HG02884 (cell line): ENCODE data around the gene ADGRL3.

Experiments used
- ATAC-seq: cut with Tn5 transposase; IDR thresholded peaks from one replicate; pipeline ENCODE4 v1.9.1; 2021; ENCODE audit warnings: mild to moderate bottlenecking, moderate library complexity; ENCODE audit not compliant: unreplicated experiment

Gene ADGRL3

GRCh38 chr4:61200187-61200915 is at the start of gene ADGRL3:
ADGRL3 (plus strand) TSS chr4:61200326.
- ATAC-seq: no peak

- ATAC-seq: no peak
These were observed 47.7 kb upstream of the ADGRL3 start for GRCh38 chr4:61152433-61152832.

- ATAC-seq: no peak
These were observed 39.6 kb upstream of the ADGRL3 start for GRCh38 chr4:61160478-61160877.

- no peak for ATAC-seq
These were observed 38.0 kb upstream of the ADGRL3 start for GRCh38 chr4:61162116-61162515.

- no peak for ATAC-seq
These were observed 26.3 kb upstream of the ADGRL3 start for GRCh38 chr4:61173799-61174198.

- no peak for ATAC-seq
These were observed 24.6 kb upstream of the ADGRL3 start for GRCh38 chr4:61175495-61175894.

- ATAC-seq: no peak
These were observed 22.8 kb upstream of the ADGRL3 start for GRCh38 chr4:61177367-61177766.

- ATAC-seq: no peak
These were observed 19.7 kb upstream of the ADGRL3 start for GRCh38 chr4:61180405-61180804.

- ATAC-seq: no peak
These were observed 17.2 kb upstream of the ADGRL3 start for GRCh38 chr4:61182915-61183314.

- ATAC-seq: no peak
These were observed 14.8 kb upstream of the ADGRL3 start for GRCh38 chr4:61185288-61185687.

- ATAC-seq: no peak
These were observed 7.7 kb upstream of the ADGRL3 start for GRCh38 chr4:61192392-61192791.

- no peak for ATAC-seq
These were observed 6.3 kb upstream of the ADGRL3 start for GRCh38 chr4:61193863-61194262.

- no peak for ATAC-seq
These were observed 5.6 kb upstream of the ADGRL3 start for GRCh38 chr4:61194571-61194970.

- ATAC-seq: no peak
These were observed 5.0 kb upstream of the ADGRL3 start for GRCh38 chr4:61195101-61195500.

- ATAC-seq: no peak
These were observed 1.4 kb upstream of the ADGRL3 start for GRCh38 chr4:61198686-61199085.

GRCh38 chr4:61199873-61200186 is 296 bp upstream of the ADGRL3 start:
- no peak for ATAC-seq

- no peak for ATAC-seq
These were observed 895 bp downstream of the ADGRL3 start for GRCh38 chr4:61200916-61201526.

GRCh38 chr4:61201561-61201960 is 1.4 kb downstream of the ADGRL3 start:
- ATAC-seq: no peak

- no peak for ATAC-seq
These were observed 2.0 kb downstream of the ADGRL3 start for GRCh38 chr4:61201961-61202637.

- ATAC-seq: no peak
These were observed 2.7 kb downstream of the ADGRL3 start for GRCh38 chr4:61202638-61203435.

GRCh38 chr4:61203436-61203790 is 3.3 kb downstream of the ADGRL3 start:
- no peak for ATAC-seq
